HG03095 (cell line): Measurements from ENCODE around the gene MARCHF10.
A peak's percentile ranks its signal among the peaks of the same experiment; 100 is the strongest.

Source experiments
- ATAC-seq: cut with Tn5 transposase; IDR thresholded peaks from one replicate; pipeline ENCODE4 v1.9.1; 2021; ENCODE audit warnings: moderate library complexity; ENCODE audit not compliant: unreplicated experiment

Gene MARCHF10

GRCh38 chr17:62720126-62720850 is 87.8 kb downstream of the MARCHF10 start:
- ATAC-seq: no peak

DNA sequence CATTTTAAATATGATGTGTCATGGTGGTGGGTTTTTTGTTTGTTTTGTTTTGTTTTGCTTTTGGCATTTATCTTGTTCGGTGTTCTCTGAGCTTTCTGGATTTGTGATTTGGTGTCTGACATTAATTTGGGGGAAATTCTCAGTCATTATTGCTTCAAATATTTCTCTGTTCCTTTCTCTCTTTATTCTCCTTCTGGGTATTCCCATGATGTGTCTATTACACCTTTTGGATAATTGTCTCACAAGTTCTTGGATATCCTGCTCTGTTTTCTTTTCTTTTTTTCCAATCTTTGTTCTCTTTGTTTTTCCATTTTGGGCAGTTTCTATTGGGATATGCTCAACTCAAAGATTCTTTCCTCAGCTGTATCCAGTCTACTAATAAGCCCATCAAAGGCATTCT is 88.5 kb downstream of the MARCHF10 start:
- no peak for ATAC-seq

DNA sequence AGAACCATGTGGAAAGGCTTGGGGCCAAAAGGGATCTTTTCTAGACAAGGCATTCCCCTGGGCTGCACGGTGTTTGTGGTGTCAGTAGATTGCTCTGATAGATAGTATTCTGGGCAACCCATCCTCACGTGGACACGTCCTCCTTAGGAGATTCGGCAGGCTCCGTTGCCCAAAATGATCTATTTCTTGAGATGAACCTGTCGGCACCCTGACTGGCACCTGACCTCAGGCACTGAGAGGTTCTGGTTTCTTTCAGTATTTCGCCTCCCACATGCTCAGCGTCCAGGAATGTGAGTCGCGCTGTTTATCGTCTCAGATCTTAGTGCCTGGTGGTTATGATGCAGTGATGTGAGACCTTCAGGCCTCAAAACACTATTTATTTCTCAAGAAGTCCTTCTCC is 89.7 kb downstream of the MARCHF10 start:
- ATAC-seq: no peak

DNA sequence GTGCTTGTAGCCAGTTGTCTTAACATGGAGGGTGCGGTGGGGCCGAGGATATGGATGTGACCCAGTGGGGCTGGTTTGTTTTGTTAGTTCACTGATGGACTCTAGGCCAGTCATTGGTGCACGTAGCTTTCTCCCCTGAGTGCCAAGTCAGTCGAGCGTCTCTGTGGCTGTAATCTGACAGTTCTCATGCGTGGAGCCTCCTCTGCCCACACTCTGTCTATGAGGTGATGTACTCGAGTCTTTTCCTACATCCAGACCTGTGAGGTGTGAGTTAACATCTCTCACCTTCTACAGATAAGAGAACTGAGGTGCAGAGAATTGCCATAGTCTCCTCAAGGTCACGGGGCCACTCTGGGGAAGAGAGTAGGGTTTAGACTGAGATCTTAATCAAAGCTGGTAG is 90.2 kb downstream of the MARCHF10 start:
- ATAC-seq: no peak

DNA sequence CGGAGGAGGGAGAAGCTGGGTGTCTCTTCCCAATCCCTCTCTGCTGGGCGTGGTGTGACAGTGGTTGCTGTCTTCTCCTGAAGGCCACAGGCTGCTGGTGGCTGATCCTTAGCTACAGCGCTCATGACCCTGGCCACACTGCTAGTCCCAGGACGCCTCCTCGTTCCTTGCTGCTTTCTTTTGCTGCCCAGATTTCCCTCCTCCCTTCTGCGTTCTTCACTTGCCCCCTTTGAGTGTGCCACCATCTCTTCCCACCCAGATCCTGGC is 90.6 kb downstream of the MARCHF10 start:
- ATAC-seq: no peak

DNA sequence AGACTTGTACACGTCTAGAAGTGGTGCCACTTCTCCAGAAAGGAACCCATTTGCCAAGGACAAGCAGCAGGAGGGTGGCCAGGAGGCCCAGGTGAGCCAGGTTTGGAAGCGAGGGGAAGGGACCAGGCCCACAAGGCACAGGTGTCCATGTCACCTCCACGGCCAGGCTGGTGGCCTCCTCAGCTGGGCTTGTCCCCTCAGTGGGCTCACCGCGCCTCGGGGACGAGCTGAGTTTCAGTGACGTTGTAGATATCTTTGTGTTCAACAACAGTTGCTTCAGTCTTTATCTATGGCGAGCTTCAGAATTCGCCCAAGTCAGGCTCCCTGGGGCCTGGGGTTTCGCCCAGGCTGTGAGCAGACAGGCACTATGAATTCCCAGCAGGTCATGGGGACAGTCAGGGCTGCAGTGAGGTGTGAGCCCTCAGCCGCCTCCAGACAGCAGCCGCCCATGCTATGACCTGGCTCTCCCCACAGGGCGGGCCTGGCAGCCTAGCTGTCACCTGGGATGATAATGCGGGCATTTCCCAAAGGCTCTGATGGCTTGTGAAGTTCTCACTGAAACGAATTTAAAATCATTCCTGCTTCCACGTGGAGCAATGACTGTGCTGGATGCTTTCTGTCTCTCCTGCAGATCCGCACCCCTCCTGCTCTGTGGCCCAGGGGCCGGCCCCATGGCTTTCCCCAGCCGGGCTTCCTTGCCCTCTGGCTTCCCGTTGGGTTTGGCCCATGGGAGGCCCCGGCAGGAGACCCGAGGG is 91.1 kb downstream of the MARCHF10 start:
- ATAC-seq: no peak

- no peak for ATAC-seq
Measured at GRCh38 chr17:62715882-62716390, 92.2 kb downstream of the MARCHF10 start.

DNA sequence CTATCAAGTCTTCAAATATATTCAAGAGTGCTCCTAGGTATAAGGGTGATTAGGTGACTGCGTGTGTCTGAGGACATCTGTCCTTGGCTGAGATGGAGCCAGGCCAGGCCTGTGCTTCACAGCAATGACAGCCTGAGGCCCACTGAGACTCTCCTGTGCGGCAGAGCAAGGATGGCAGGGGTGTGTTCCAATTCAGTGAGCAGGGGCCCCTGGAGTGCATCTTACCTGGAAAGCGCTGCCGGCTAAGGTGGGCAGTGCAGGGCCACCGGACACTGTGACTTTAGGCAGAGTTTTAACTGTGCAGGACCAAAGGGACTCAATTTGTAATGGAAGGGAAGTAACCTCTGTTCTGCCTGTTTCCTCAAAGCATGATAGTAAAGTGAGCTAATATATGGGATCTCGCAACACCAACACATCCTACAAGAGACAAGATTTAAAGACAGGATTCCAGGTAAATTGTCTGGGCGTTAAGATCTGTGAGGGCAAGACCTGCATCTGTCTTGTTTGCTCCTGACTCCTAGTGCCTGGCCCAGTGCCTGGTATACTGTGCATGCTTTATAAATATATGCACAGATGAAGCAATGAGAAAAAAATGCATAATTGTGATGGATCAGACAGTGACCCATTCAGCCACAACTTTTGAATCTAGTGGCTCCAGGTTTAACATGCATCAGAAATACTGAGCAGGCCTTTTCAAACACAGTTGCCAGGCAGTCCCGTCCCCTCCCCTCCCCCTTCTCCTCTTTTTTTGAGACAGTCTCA is 93.9 kb downstream of the MARCHF10 start:
- ATAC-seq: no peak

DNA sequence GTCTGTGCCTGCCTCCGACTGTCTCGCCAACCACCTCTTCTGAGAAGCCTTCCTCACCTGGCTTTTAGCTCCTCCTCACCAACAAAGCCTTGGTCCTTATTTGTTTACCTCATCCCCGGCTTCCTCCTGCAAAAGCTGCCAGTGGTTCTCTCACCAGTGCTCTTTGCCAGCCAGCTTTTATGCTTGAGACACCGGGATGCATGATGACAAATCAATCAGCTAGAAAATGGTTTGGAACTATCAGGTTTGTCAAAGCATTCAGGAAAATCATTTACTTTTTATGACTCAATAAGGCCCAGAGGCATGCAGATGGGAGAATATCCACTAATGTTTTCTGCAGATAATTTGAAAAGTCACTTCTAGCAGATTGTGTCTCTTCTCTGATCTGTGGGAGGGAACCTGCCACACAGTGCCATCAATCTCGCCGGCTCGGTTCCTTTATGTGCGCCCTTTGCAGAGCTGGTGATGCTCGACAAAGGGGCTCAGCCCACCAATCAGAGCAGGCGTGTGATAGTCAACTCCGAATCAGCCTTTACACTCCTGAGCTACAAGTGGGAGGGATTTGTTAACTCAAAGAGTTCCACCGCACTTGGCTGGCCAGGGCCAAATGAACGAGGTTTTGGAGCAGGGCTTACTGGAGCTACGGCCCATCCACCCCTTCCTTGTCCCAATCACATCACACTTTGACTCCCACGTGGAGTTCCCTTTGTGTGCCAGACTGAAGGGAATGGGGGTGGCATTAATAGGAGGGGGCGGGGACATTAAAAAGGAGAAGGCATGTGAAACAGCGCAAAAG is 94.8 kb downstream of the MARCHF10 start:
- no peak for ATAC-seq

DNA sequence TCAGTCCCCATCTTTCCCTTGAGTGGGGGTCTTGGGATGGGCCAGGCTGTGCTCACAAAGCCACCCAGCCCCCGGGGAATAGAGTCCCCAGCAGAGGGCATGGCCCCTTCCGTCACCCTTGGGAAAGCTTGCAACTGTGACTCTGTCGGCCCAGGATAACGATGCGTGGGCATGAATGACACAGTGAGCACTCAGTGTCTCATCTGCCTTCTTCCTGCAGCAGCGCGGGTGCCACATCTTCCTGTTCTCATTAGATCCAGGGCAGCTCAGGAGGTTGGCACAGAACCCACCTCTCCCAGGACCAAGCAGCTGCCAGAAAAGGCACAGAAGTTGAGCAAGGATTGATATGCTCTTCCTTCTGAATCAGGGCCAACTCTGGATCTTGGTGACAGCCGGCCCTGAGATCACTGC is 95.9 kb downstream of the MARCHF10 start:
- ATAC-seq: no peak

GRCh38 chr17:62708587-62708986 is 99.5 kb downstream of the MARCHF10 start:
- no peak for ATAC-seq

GRCh38 chr17:62707425-62707739 is 100.7 kb downstream of the MARCHF10 start:
- no peak for ATAC-seq

- ATAC-seq: no peak
Measured at GRCh38 chr17:62706598-62707424, 101.3 kb downstream of the MARCHF10 start.

GRCh38 chr17:62705778-62706597 is 102.1 kb downstream of the MARCHF10 start:
- no peak for ATAC-seq

GRCh38 chr17:62705156-62705777 is 102.8 kb downstream of the MARCHF10 start:
- ATAC-seq: no peak

DNA sequence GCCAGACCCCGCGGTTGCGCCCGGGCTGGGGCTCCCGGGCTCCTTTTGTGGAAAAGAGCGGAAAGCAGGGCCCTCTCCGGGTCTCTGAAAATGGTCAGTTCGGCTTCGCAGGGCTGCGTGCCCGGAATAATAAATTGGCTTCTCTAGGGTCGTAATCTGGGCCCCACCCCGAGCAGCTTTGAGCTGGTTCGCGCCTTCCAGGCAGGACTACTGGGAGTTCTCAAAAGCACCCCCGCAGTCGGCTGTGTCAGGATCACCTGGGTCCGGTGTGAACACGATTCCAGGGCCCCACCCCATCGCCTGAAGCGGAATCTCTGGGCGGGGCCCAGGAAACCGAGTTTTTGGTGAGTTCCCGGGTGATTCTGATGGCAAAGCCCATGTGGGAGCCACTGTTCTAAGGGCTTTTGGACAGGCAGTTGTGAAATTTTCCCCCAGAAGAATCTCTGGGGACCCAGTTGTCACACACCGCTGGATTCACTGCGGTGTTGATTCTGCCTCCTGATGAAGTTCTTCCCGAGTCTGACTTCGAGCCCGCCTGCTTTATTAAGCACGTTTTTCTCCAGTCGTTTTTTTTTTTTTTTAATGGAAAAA is 103.6 kb downstream of the MARCHF10 start:
- ATAC-seq: no peak

GRCh38 chr17:62703776-62704380 is 104.2 kb downstream of the MARCHF10 start:
- ATAC-seq: peak; percentile 81

DNA sequence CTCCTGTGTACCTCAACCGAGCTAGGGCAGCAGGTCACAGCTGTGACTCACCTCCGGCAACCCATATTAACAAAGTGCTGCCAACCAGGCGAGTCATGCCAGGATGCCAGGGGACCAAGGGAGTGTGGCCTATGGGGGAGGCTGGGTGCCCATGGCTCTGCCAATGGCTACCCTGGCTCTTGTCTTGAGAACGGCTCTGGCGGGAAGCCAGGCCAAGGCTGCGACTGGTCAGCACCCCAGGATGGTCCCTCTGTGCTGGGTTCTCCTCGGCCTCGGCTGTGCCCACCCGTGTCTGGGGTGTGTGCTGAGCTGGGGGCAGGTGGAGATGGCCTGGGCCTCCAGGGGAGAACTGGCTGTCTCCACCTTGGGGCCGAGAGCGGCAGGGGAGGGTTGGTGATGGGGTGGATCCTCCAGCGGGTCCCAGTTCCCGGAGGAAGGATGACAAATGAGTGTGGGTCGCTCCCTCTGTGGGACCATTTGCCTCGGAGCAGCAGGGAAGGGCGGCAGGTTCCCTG is 104.8 kb downstream of the MARCHF10 start:
- no peak for ATAC-seq
